Upper lobe of right lung (tissue), 1 donor: ENCODE data around the gene PGS1. TPM values are rescaled to one million over a fixed set of nuclear protein-coding genes. Genes with fewer than 3 reads are reported as not detected.

Experiments used
- ATAC-seq: fragments of 200-7000 bp; cut with Tn5 transposase; one replicate; pipeline ENCODE4 v1.9.1; 2020; ENCODE audit warnings: mild to moderate bottlenecking, moderate library complexity
- DNase-seq: peaks from one replicate; pipeline ENCODE4 v3.0.0-alpha.2; 2020
- H3K27ac ChIP-seq: fragments of 200-600 bp; one replicate; pipeline ENCODE4 v1.8.0; 2022
- H3K27me3 ChIP-seq: fragments of 200-600 bp; one replicate; pipeline ENCODE4 v1.8.0; 2022; ENCODE audit warnings: mild to moderate bottlenecking
- H3K36me3 ChIP-seq: fragments of 200-600 bp; one replicate; pipeline ENCODE4 v1.8.0; 2022
- H3K4me1 ChIP-seq: fragments of 200-600 bp; one replicate; pipeline ENCODE4 v1.8.0; 2022
- H3K4me3 ChIP-seq: fragments of 200-600 bp; one replicate; pipeline ENCODE4 v1.8.0; 2022; ENCODE audit warnings: mild to moderate bottlenecking
- H3K9me3 ChIP-seq: fragments of 200-600 bp; one replicate; pipeline ENCODE4 v1.8.0; 2022
- intact Hi-C: fragments of 100-400 bp; cut with DNase I; formaldehyde crosslinking; loops from one replicate; pipeline ENCODE4 v1.11.0; 2022
- total RNA-seq: library from RNA; stranded (reverse); fragmentation: NEBNext Ultra II Directional; extraction: Animal tissue kit (Norgen Biotek cat#: 25700); gene quantifications from one replicate; pipeline ENCODE4 v1.2.1, GENCODE V29; 2021
- TF ChIP-seq, protein P1 (sequence below): fragments of 200-600 bp; IDR thresholded peaks from one replicate; pipeline ENCODE4 v1.8.0; 2022; ENCODE audit warnings: antibody characterized with exemption
- donor health status: DM: no; HTN: yes; CAD: no; lungs with severe emphysema.

Gene PGS1
- total RNA-seq, 1 donor from 2014 or later: 95.5 TPM

DNA sequence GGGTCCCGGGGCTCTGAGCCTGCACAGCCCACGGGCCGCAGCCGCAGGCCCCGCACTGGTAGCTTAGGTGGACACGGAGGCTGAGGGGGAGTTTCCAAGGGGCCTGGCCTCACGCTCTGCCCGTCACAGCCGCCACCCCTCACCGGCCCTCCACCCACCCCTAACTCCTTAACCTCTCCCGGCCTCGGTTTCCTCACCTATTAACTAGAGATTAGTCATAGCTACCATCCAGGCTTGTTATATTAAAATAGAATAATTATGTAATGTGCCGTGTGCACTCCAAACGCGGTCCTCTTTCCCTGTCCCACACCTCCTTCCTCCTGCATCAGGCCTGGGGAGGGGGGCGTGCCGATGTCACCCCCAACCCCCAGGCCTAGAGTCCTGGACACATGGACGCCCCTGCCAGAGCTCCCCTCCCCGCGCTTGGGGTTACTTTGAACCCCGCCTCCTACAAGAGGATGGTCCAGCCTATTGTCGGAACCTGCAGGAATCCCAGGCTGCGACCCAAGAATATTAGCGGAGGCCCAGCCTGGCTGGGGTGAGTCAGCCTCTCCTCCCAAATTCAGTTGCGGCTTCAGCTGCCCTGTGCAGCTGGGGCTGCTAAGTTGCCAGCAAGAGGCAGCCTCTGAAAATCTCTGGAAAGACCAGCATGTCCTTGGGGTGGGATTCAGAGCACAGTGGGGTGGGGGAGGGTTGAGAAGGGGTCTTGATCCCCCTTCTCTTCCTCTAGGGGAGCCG, 35.8 kb upstream of the PGS1 start:
- H3K4me3 ChIP-seq: peak overlapping the region; percentile 45
- no peaks in the 10 kb centered on the region for H3K36me3 ChIP-seq
- intact Hi-C loops: no loop called here
- DNase-seq: peak; percentile 74
- peak; percentile 26 for ATAC-seq
- H3K4me1 ChIP-seq: peaks cover 43% of the 10 kb centered on the region
- TF ChIP-seq, protein P1, sequence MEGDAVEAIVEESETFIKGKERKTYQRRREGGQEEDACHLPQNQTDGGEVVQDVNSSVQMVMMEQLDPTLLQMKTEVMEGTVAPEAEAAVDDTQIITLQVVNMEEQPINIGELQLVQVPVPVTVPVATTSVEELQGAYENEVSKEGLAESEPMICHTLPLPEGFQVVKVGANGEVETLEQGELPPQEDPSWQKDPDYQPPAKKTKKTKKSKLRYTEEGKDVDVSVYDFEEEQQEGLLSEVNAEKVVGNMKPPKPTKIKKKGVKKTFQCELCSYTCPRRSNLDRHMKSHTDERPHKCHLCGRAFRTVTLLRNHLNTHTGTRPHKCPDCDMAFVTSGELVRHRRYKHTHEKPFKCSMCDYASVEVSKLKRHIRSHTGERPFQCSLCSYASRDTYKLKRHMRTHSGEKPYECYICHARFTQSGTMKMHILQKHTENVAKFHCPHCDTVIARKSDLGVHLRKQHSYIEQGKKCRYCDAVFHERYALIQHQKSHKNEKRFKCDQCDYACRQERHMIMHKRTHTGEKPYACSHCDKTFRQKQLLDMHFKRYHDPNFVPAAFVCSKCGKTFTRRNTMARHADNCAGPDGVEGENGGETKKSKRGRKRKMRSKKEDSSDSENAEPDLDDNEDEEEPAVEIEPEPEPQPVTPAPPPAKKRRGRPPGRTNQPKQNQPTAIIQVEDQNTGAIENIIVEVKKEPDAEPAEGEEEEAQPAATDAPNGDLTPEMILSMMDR: no peak
- no peaks in the 10 kb centered on the region for H3K27me3 ChIP-seq
- peak overlapping the region; percentile 90 for H3K27ac ChIP-seq
- no peaks in the 10 kb centered on the region for H3K9me3 ChIP-seq

DNA sequence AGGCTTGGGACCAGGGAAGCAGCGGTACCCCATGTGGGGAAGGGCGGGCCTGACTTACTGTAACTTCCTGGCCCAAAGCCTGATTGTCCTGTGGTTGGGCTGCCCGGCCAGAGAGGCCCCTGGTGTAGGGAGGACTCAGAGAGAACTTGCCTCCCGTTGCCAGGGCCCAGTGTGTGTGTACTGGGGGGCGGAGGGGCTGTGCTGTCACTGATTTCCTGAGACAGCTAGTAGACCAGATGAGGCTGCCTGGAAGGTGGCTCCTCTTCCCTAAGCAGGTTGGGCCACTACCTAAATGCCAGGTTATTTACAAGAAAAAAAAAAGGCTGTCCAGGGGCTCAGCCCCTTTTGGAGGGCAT, 35.3 kb upstream of the PGS1 start:
- peaks cover 43% of the 10 kb centered on the region for H3K4me1 ChIP-seq

DNA sequence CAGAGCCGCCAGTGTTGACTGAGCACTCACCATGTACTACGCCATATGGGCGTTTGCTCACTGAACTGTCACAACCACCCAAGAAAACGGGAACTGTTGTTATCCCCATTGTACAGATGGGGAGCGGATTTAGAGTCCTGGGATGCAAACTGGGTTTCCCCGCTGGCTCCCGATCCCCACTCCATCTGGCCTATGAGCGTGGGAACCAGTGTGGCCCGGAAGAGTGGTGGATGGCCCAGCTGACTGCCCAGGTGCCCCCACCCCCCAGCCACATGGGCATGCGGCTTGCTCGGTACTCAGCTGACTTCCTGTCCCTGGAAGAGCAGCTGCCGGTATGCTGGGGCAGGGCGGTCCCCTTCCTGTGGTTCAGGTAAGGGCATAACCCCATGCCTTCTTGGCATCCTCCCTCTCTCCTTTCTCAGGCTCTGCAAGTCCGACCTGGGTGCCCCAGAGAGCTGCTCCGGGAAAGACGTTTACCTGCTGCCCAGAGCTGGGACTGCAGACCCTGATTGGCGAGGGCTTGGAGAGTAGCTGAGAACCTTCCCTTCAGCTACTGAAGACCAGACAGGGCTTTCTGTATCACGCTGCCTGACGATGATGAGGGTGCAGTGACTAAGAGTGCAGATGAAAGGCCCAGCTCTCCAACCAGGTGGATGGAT, 34.8 kb upstream of the PGS1 start:
- Histone ChIP-seq H3K27ac (peak overlapping the region; percentile 90), H3K4me3 (no peak overlapping the region), H3K4me1 (peaks cover 43% of the 10 kb centered on the region), H3K9me3 (no peaks in the 10 kb centered on the region), H3K27me3 (no peaks in the 10 kb centered on the region), H3K36me3 (no peaks in the 10 kb centered on the region)
- intact Hi-C loops: no loop called here
- ATAC-seq: peak; percentile 46
- TF ChIP-seq, protein P1: no peak
- peak; percentile 85 for DNase-seq

More for the DNA sequence above, 35.3 kb upstream of the PGS1 start:
- no peak overlapping the region for H3K4me3 ChIP-seq
- H3K9me3 ChIP-seq: no peaks in the 10 kb centered on the region
- H3K27ac ChIP-seq: peak overlapping the region; percentile 90
- peak; percentile 80 for DNase-seq
- no peaks in the 10 kb centered on the region for H3K27me3 ChIP-seq
- H3K36me3 ChIP-seq: no peaks in the 10 kb centered on the region
- intact Hi-C loops: no loop called here
- TF ChIP-seq, protein P1: no peak
- ATAC-seq: peak; percentile 49

DNA sequence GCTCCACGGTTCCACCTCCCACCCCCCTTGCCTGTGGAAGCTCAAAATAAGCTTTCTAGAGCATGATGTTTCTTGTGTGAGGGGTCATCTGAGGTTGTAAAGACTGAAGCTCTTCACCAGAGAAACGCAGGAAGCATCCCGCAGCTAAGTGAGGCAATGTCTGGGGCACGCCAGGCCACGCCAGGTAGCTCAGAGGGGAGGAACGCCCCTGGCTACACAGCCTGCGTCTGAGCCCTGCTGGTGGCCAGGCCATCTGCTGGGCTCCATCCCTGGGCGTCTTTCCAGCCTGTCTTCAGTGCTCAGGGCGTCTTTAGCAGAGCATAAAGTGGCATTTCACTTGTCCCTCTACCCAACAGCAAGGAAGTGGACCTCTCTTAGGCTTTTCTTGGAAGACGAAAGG, 33.8 kb upstream of the PGS1 start:
- intact Hi-C loops: no loop called here
- no peaks in the 10 kb centered on the region for H3K27me3 ChIP-seq
- no peak for ATAC-seq

DNA sequence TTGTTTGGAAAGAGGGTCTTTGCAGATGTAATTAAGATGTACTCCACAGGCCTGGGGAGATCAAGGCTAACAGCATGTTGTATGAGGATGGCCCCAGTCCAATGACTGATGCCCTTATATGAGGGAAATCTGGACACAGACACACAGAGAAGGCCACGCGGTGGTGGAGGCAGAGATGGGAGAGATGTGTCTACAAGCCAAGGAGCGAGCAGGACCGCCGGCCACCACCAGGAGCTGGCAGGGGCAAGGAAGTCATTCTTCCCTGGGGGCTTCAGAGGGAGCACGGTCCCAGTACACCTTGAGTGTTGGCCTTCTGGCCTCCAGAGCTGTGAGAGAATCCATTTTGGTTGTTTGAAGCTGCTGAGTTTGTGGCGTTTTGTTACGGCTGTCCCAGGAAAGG, 33.3 kb upstream of the PGS1 start:
- no peak for ATAC-seq
- Histone ChIP-seq H3K27ac (no peak overlapping the region), H3K27me3 (no peaks in the 10 kb centered on the region), H3K36me3 (no peaks in the 10 kb centered on the region), H3K4me3 (no peak overlapping the region), H3K9me3 (no peaks in the 10 kb centered on the region), H3K4me1 (peaks cover 45% of the 10 kb centered on the region)
- TF ChIP-seq, protein P1: no peak
- intact Hi-C loops: no loop called here
- DNase-seq: no peak

More for the DNA sequence above, 33.8 kb upstream of the PGS1 start:
- Histone ChIP-seq H3K4me3 (no peak overlapping the region), H3K9me3 (no peaks in the 10 kb centered on the region), H3K4me1 (peaks cover 43% of the 10 kb centered on the region), H3K36me3 (no peaks in the 10 kb centered on the region), H3K27ac (no peak overlapping the region)
- no peak for DNase-seq
- TF ChIP-seq, protein P1: no peak
